Pancreas (tissue), 10 donors: ENCODE measurements around the gene BICRAL. TPM values are rescaled to one million over a fixed set of nuclear protein-coding genes. Genes with fewer than 3 reads are reported as not detected.
A peak's percentile ranks its signal among the peaks of the same experiment; 100 is the strongest.

Experiments used
- ATAC-seq, 4 donors: fragments of 200-7000 bp; cut with Tn5 transposase; one replicate each; pipeline versions ENCODE4 v1.8.0 to v1.9.1; 2020; ENCODE audit warnings: mild to moderate bottlenecking in 4 of 4, moderate library complexity in 4 of 4
- DNase-seq, 6 donors: peaks; one replicate each; pipeline ENCODE4 v3.0.0-alpha.2; 2020
- FAIRE-seq: peaks from 2 replicates; lab custom pipeline; 2012; peaks lifted over from hg19 to GRCh38; lab: Jason Lieb, UNC
- H3K27ac ChIP-seq, 4 donors: fragments of 200-600 bp; sonication (generic); 1 replicate in 3 of 4; 2 replicates in 1 of 4; pipeline versions ENCODE4 v1.5.0 to v1.8.0; 2020
- H3K27me3 ChIP-seq, 4 donors: fragments of 200-600 bp; one replicate each; pipeline ENCODE4 v1.8.0; 2021
- H3K36me3 ChIP-seq, 3 donors: fragments of 200-600 bp; sonication (generic) in 1 of 3; one replicate each; pipeline versions ENCODE4 v1.5.0 to v1.8.0; 2020 to 2021
- H3K4me1 ChIP-seq, 3 donors: fragments of 200-600 bp; one replicate each; pipeline ENCODE4 v1.8.0; 2021
- H3K4me3 ChIP-seq, 4 donors: fragments of 200-600 bp; sonication (generic) in 2 of 4; one replicate each; pipeline versions ENCODE4 v1.5.0 to v1.8.0; 2020 to 2021
- H3K9me3 ChIP-seq, 4 donors: fragments of 200-600 bp; one replicate each; pipeline ENCODE4 v1.8.0; 2021
- WGBS, 2 donors: extraction: QIAGEN DNeasy Blood & Tissue Kit; methylation state at CpG; one replicate each; pipeline ENCODE4 v1.1.7; 2013; 5-methylcytosine and 5-hydroxymethylcytosine counted together
- intact Hi-C, 3 donors: fragments of 100-400 bp; cut with DNase I; formaldehyde crosslinking; loops; one replicate each; pipeline versions ENCODE4 v1.11.1 to v1.14.2; 2022
- polyA plus RNA-seq, 2 donors: library from polyadenylated mRNA; stranded (reverse); fragments of 200-250 nt; gene quantifications; one replicate each; pipeline ENCODE4 v1.2.3, GENCODE V29; 2013
- total RNA-seq, 6 donors: library from RNA; stranded (reverse); fragmentation: NEBNext Ultra II Directional in 4 of 6; extraction: Animal tissue kit (Norgen Biotek cat#: 25700) in 4 of 6; gene quantifications; one replicate each; pipeline versions ENCODE4 v1.2.1 to v1.2.4, GENCODE V29; 2021 to 2023
- TF ChIP-seq, protein P1 (sequence below), 4 donors: fragments of 200-600 bp; sonication (generic) in 3 of 4; IDR thresholded peaks; one replicate each; pipeline versions ENCODE4 v1.5.0 to v1.8.0; 2021; ENCODE audit warnings: antibody characterized with exemption in 4 of 4
- donor health status: healthy with polysubstance abuse.
- donor health status: DM: no; HTN: no; CAD: no; lungs with moderate emphysema.
- donor health status: DM: no; HTN: no; CAD: no.
- donor health status: control.
- donor health status: control.
- donor health status: Bipolar disorder and iron deficiency.
- donor health status: DM: yes; HTN: yes; CAD: no.
- donor health status: DM: no; HTN: no; CAD: no.
- donor health status: DM: no; HTN: no; CAD: no.
- donor health status: DM: yes; HTN: yes; CAD: no.

The BICRAL gene
- total and polyA plus RNA-seq, 8 donors: 2.9 to 10.5 (median 7.1) TPM

DNA sequence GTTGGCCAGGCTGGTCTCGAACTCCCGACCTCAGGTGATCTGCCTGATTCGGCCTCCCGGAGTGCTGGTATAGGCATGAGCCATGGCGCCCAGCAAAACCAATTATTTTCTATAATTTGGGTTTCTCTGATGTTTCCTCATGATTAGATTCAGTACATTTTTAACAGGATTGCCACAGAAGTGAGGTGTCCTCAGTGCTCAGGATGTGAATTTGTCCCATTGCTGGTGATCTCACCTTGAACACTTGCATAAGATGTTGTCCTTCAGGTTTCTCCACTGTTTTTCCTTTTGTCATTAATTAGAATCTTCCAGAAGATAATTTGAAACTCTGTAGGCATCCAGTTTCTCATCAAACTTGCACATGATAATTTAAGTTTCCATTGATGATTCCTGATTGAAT is 52.2 kb downstream of the BICRAL start:
- no peak overlapping the region for H3K4me3 ChIP-seq
- TF ChIP-seq, protein P1, sequence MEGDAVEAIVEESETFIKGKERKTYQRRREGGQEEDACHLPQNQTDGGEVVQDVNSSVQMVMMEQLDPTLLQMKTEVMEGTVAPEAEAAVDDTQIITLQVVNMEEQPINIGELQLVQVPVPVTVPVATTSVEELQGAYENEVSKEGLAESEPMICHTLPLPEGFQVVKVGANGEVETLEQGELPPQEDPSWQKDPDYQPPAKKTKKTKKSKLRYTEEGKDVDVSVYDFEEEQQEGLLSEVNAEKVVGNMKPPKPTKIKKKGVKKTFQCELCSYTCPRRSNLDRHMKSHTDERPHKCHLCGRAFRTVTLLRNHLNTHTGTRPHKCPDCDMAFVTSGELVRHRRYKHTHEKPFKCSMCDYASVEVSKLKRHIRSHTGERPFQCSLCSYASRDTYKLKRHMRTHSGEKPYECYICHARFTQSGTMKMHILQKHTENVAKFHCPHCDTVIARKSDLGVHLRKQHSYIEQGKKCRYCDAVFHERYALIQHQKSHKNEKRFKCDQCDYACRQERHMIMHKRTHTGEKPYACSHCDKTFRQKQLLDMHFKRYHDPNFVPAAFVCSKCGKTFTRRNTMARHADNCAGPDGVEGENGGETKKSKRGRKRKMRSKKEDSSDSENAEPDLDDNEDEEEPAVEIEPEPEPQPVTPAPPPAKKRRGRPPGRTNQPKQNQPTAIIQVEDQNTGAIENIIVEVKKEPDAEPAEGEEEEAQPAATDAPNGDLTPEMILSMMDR (IDR thresholded peaks at IDR 0.05): no peak
- 96 to 98% methylated on average over 5 of the region's 5 CpGs for WGBS, 2 donors
- DNase-seq (no peak), FAIRE-seq (no peak), ATAC-seq (no peak)
- H3K9me3 ChIP-seq: no peaks in the 10 kb centered on the region
- intact Hi-C loops: no loop called here
- no peaks in the 10 kb centered on the region for H3K4me1 ChIP-seq
- H3K27me3 ChIP-seq: no peaks in the 10 kb centered on the region
- H3K36me3 ChIP-seq: peaks cover 0 to 26% (median 8%) of the 10 kb centered on the region in 3 donors
- H3K27ac ChIP-seq: no peak overlapping the region

DNA sequence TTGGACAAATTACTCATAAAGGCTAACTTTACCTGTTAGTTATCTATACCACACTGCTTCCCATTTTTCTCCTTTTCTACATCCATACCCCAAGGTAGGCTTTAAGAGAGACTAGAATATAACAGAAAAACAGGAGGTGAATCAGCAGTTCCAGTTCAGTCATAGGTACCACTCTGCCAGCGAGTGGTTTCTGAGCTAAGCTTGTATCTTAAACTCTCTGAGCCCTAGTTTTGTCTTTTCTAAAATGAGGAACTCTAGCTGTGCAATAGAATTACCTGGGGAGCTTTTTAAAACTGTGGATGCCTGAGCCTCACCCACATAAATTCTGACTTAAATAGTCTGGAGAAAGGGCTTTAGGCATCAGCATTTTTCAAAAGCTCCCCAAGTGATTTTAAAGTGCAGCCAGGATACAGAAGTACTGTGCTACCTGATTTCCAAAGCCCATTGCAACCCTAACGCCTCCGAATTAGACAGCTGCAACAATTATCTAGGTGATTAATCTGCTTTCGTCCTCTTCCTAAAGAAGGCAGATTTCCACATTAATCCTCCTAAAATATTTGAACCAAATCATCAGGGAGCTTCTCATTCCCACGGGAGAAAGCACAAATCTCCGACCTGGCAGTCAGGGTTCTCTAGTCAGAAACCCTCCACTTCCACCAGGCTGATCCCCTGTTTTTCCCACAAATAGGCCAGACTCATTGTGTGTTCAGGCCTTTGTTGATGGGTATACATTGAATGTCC is 60.2 kb downstream of the BICRAL start:
- Histone ChIP-seq H3K4me3 (no peak overlapping the region), H3K27me3 (no peaks in the 10 kb centered on the region), H3K27ac (no peak overlapping the region), H3K9me3 (no peaks in the 10 kb centered on the region), H3K4me1 (no peaks in the 10 kb centered on the region), H3K36me3 (no peaks in the 10 kb centered on the region)
- TF ChIP-seq, protein P1 (IDR thresholded peaks at IDR 0.05): no peak
- DNase-seq (no peak), FAIRE-seq (no peak), ATAC-seq (no peak)
- intact Hi-C loops: no loop called here
- WGBS, 2 donors: 86% methylated on average over 6 of the region's 6 CpGs

DNA sequence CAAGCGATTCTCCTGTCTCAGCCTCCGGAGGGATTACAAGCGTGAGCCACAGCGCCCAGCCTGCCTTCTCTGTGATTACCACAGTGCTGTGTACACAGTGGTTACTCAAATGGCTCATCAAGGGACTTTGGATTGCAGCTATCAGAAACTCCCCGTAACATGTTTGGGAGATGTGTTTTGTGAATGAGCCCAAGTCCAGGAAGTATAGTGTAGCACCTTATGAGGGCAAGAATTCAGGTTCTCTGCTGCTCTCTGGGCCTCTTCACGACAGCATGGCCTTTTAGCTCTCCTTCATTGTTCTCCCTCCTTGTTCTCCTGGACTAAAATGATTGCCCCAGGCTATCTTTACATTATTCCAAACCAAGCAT is 63.5 kb downstream of the BICRAL start:
- ATAC-seq: peak in 2 of 4 donors; percentile 46 to 52

DNA sequence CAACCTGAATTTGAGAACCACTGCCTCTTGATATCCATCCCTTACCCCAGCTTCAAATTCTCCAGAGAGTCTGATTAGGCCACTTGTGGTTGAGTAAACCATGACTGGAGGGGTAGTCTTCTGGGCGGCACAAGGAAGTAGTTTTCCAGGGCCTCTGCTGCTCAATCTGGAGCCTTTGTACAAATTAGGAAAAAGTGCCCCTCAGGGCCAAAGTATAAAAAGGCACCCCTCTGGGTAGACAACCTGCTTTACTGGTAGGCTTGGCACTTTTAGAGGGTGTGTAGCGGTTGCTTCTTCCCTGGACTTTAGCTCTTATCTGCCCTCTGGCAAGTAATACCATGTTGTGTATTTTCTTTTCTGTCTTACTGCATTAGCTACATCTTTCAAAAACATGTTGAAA is 64.7 kb downstream of the BICRAL start:
- H3K27ac ChIP-seq: no peak overlapping the region
- H3K27me3 ChIP-seq: no peaks in the 10 kb centered on the region
- ATAC-seq (no peak), DNase-seq (no peak), FAIRE-seq (no peak)
- 98% methylated on average over 2 of the region's 2 CpGs for WGBS, 2 donors
- H3K4me3 ChIP-seq: no peak overlapping the region
- H3K9me3 ChIP-seq: no peaks in the 10 kb centered on the region
- TF ChIP-seq, protein P1 (IDR thresholded peaks at IDR 0.05): no peak
- no peaks in the 10 kb centered on the region for H3K36me3 ChIP-seq
- intact Hi-C loops: no loop called here
- H3K4me1 ChIP-seq: no peaks in the 10 kb centered on the region

More for the DNA sequence above, 63.5 kb downstream of the BICRAL start:
- Histone ChIP-seq H3K4me3 (no peak overlapping the region), H3K27ac (no peak overlapping the region), H3K27me3 (no peaks in the 10 kb centered on the region), H3K36me3 (no peaks in the 10 kb centered on the region), H3K9me3 (no peaks in the 10 kb centered on the region), H3K4me1 (no peaks in the 10 kb centered on the region)
- FAIRE-seq: no peak
- TF ChIP-seq, protein P1 (IDR thresholded peaks at IDR 0.05): no peak
- DNase-seq: no peak
- intact Hi-C loops: no loop called here
- 91 to 93% methylated on average over 6 of the region's 6 CpGs for whole genome bisulfite sequencing, 2 donors

DNA sequence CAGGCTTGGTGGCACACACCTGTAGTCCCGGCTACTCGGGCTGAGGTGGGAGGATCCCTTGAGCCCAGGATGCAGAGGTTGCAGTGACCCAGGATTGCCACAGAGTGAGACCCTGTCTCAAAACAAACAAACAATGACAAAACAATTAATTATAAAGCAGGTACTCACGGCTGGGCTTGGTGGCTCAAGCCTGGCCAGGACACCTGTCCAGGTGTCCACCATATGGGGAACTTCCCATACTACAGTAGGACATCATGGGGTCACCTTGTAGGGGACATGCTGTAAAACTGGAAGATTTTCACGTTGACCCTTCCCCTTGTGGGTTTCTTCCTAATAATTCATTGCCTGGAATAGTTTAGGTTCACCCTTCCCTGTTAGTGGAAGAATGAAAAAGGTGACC is 66.8 kb downstream of the BICRAL start:
- intact Hi-C loops: no loop called here
- WGBS, 2 donors: 46 to 64% methylated on average over 4 of the region's 4 CpGs
- H3K27me3 ChIP-seq: no peaks in the 10 kb centered on the region
- no peaks in the 10 kb centered on the region for H3K4me1 ChIP-seq
- TF ChIP-seq, protein P1 (IDR thresholded peaks at IDR 0.05): no peak
- H3K4me3 ChIP-seq: no peak overlapping the region
- no peaks in the 10 kb centered on the region for H3K9me3 ChIP-seq
- DNase-seq (no peak), FAIRE-seq (no peak), ATAC-seq (peak in 3 of 4 donors; percentile 29 to 65 (median 65))
- peaks cover 0 to 18% (median 0%) of the 10 kb centered on the region in 3 donors for H3K36me3 ChIP-seq
- no peak overlapping the region for H3K27ac ChIP-seq
